ENCODE measurements around the gene KLHDC10. TPM values are rescaled to one million over a fixed set of nuclear protein-coding genes. Genes with fewer than 3 reads are reported as not detected.

KLHDC10 gene
- total RNA-seq, 1 donor from 2014 or later = 43.6 TPM

GRCh38 chr7:130127404-130127803 is 57.1 kb downstream of the KLHDC10 start:
- Mint-ChIP-seq H3K36me3 (peaks cover 55% of the 10 kb centered on the region), H3K4me1 (ENCODE audit: unreplicated experiment) (peaks cover 23% of the 10 kb centered on the region), H3K4me3 (no peak overlapping the region), H3K27me3 (no peaks in the 10 kb centered on the region), H3K9me3 (no peaks in the 10 kb centered on the region), H3K27ac (no peak overlapping the region)
- no peak for DNase-seq (ENCODE audit: extremely low spot score, unreplicated experiment)
- TF ChIP-seq CTCF (conservative IDR thresholded peaks at IDR 0.05) = no peak

- DNase-seq (ENCODE audit: extremely low spot score, unreplicated experiment) = no peak
- no peaks in the 10 kb centered on the region for H3K9me3 Mint-ChIP-seq
- H3K36me3 Mint-ChIP-seq = peaks cover 51% of the 10 kb centered on the region
- no peak for TF ChIP-seq CTCF (conservative IDR thresholded peaks at IDR 0.05)
- H3K27me3 Mint-ChIP-seq = no peaks in the 10 kb centered on the region
- H3K27ac Mint-ChIP-seq = no peak overlapping the region
- peaks cover 23% of the 10 kb centered on the region for H3K4me1 Mint-ChIP-seq (ENCODE audit: unreplicated experiment)
- H3K4me3 Mint-ChIP-seq = peak overlapping the region; percentile 11
Measured at GRCh38 chr7:130127821-130128317, 57.5 kb downstream of the KLHDC10 start.

DNA sequence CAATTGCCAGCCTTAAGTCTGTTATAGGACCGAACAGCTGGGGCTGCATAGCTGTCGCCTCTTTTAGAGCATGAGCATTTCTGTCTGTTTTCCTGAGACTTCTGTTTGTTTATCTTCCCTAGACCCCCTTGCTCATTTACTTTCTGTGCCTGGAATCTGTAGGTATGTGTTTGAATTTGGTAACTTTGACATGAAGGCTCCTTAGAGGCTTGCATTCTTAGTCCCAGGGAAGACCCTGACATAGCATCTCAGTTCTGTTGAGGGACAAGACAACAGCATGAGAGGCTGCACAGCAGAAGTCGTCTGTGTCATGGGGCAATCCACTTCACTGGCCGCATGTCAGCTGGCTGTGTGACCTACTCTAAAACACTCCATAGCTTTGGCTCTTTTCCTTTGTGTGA is 58.7 kb downstream of the KLHDC10 start:
- TF ChIP-seq CTCF (conservative IDR thresholded peaks at IDR 0.05) = no peak
- peaks cover 23% of the 10 kb centered on the region for H3K4me1 Mint-ChIP-seq (ENCODE audit: unreplicated experiment)
- no peak overlapping the region for H3K4me3 Mint-ChIP-seq
- H3K9me3 Mint-ChIP-seq = no peaks in the 10 kb centered on the region
- H3K27ac Mint-ChIP-seq = no peak overlapping the region
- no peaks in the 10 kb centered on the region for H3K27me3 Mint-ChIP-seq
- peaks cover 46% of the 10 kb centered on the region for H3K36me3 Mint-ChIP-seq
- no peak for DNase-seq (ENCODE audit: extremely low spot score, unreplicated experiment)

DNA sequence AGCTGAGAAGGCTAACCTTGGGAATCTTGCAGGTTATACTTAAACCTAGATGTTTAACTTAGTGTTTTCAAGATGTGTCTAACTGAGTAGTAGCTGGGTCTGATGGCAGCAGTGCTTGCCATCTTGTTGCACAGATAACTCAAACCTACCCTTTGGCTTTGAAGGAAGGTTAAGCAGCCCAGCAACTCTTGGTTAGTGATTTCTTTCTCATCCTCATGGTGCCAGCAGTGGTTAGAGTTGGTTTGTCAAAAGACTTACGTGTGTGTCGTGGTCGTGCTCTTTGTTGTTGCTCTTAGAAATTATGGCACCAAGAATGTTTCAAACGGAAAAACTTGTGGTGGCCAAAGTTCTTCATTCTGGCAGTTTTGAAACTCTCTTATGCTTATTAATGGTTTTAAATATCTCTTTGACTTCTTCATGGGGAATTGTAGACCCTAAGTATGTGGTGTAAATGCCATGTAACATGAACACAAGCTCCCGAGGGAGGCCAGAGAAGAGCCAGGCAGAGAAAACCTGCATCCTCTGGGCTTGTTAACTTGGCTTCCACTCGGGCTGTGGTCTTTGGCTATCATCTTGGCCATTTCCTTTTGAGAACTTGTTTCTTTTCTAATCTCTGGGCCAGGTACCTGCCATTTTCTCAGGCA is 61.0 kb downstream of the KLHDC10 start:
- no peak for DNase-seq (ENCODE audit: extremely low spot score, unreplicated experiment)
- no peak overlapping the region for H3K27ac Mint-ChIP-seq
- peaks cover 56% of the 10 kb centered on the region for H3K36me3 Mint-ChIP-seq
- no peaks in the 10 kb centered on the region for H3K9me3 Mint-ChIP-seq
- H3K4me3 Mint-ChIP-seq = no peak overlapping the region
- no peak for TF ChIP-seq CTCF (conservative IDR thresholded peaks at IDR 0.05)
- H3K27me3 Mint-ChIP-seq = no peaks in the 10 kb centered on the region
- peaks cover 23% of the 10 kb centered on the region for H3K4me1 Mint-ChIP-seq (ENCODE audit: unreplicated experiment)

DNA sequence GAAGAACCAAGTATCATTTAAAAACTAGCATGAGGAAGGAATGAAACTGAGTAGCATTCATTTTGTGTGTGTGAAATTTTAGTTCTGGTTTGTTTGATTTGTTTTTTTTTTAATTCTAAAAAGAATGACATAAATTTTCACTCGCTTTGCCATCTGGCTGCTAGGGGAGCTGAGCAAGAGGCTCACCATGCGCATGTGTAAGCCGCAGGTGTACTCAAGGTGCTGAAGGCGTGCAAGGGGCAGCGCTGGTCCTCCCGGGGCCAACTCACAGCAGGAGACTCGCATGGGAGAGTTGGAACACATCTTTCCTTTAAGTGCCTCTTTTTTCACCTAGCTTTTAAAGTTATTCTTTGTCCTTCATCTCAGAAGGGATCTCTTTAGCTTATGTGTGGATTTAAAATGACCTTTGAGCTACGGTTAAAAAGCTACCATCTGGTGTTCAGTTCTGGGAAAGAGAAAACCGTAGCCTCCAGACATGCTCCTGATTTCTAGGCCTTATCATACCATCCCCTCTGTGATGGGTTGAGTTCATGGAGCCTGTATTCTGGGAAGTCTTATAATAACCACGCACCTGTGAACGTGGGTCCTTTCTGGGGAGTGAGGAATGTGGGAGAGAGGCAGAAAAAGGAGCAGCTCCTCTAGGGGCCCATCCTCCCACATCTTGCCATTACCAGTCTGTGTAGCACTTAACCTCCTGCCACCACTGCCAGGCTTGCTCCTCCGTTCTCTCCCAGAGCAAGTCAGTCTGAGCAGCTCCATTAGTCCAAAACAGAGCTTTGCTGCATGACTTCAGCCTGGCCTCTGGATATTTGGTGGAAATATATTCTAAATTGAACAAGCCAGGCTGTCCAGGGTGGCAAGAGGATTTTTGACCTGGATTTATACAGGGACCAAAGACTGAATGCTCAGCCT is 61.9 kb downstream of the KLHDC10 start:
- peaks cover 20% of the 10 kb centered on the region for H3K4me1 Mint-ChIP-seq (ENCODE audit: unreplicated experiment)
- H3K9me3 Mint-ChIP-seq = no peaks in the 10 kb centered on the region
- H3K4me3 Mint-ChIP-seq = no peak overlapping the region
- H3K27ac Mint-ChIP-seq = peak overlapping the region; percentile 51
- no peak for TF ChIP-seq CTCF (conservative IDR thresholded peaks at IDR 0.05)
- H3K36me3 Mint-ChIP-seq = peaks cover 54% of the 10 kb centered on the region
- DNase-seq (ENCODE audit: extremely low spot score, unreplicated experiment) = no peak
- H3K27me3 Mint-ChIP-seq = no peaks in the 10 kb centered on the region
